GM21737 (cell line): ENCODE results near the gene MTHFSD.

ENCODE experiments used
- ATAC-seq: cut with Tn5 transposase; IDR thresholded peaks from one replicate; pipeline ENCODE4 v1.9.1; 2021; ENCODE audit warnings: mild to moderate bottlenecking, moderate library complexity; ENCODE audit not compliant: unreplicated experiment

The MTHFSD gene

GRCh38 chr16:86515777-86516622, 39.0 kb downstream of the MTHFSD start:
- ATAC-seq: no peak

GRCh38 chr16:86515413-86515776, 39.6 kb downstream of the MTHFSD start:
- ATAC-seq: no peak

- ATAC-seq: no peak
Measured at GRCh38 chr16:86514481-86515376, 40.3 kb downstream of the MTHFSD start.

GRCh38 chr16:86513471-86514277, 41.4 kb downstream of the MTHFSD start:
- ATAC-seq: no peak

- no peak for ATAC-seq
Measured at GRCh38 chr16:86512860-86513470, 42.1 kb downstream of the MTHFSD start.

- ATAC-seq: no peak
Measured at GRCh38 chr16:86512301-86512859, 42.7 kb downstream of the MTHFSD start.

- ATAC-seq: no peak
Measured at GRCh38 chr16:86511317-86512161, 43.5 kb downstream of the MTHFSD start.

GRCh38 chr16:86510465-86511261, 44.4 kb downstream of the MTHFSD start, which contains the start of gene FOXF1:
TSS of gene FOXF1 (plus strand) at chr16:86510527. CDS start at chr16:86510570, 43 bp downstream.
- ATAC-seq: no peak

GRCh38 chr16:86509759-86510464, 45.1 kb downstream of the MTHFSD start:
- no peak for ATAC-seq

GRCh38 chr16:86508947-86509758, 45.9 kb downstream of the MTHFSD start:
- ATAC-seq: no peak

- ATAC-seq: no peak
Measured at GRCh38 chr16:86508028-86508946, 46.7 kb downstream of the MTHFSD start.

- no peak for ATAC-seq
Measured at GRCh38 chr16:86507173-86508027, 47.6 kb downstream of the MTHFSD start.

- ATAC-seq: no peak
Measured at GRCh38 chr16:86505899-86506864, 48.9 kb downstream of the MTHFSD start.
